HTERT RPE-1 (cell line): ENCODE measurements around the gene TMOD3.

Experiments
- in situ Hi-C: fragments of 300-500 bp; cut with MboI; formaldehyde crosslinking; loops from 4 replicates; pipeline ENCODE4 v1.14.3; 2020; ENCODE audit warnings: low sequenced_read_pairs

The TMOD3 gene

DNA sequence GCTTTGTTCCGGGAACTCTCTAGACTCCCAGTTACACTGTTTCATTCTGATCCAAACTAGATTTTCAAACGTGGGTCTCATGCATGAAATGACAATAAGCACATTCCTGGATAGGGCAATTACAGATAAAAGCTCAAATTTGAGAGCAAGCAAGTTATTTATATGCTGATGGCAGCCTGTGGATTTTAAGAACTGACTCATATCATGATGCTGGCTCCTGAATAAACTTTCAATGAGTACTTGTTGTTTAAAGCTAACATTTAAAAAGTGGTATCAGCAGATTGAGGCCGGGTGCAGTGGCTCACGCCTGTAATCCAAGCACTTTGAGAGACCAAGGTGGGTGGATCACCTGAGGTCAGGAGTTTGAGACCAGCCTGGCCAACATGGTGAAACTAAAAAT lies 75.5 kb downstream of the TMOD3 start:
- in situ Hi-C loops, result no loop called here

DNA sequence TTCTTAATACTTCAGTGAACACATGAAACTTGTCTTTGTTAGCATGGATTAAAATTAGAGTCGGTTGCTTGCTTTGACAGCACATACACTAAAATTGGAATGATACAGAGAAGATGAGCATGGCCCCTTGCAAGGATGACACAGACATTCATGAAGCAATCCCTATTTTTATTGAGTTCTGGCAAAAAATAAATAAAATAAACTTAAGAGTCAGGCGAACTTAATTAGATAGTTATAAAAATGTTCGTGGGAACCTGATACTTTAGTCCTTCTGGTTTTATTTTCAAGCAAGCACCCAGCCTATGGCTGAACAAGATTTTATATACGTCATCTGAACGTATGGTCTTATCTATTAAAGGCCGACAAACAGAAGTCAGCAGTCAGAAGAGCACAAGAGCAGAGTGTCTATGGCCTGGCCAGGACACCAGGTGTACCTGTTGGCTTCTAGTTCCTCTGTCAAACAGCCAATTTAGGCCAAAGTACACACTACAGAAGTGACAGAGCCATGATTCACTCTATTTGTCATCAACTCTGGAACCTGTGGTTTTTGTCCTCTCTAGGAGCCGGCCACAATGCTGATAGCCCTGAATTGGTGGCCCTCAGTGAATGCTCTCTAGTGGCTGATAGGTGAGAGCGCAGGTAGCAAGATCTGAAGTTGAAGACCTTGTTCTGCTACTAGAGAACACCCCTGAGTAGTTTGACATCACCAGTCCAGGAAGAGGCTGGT lies 77.8 kb downstream of the TMOD3 start:
- in situ Hi-C loops, result no loop called here

DNA sequence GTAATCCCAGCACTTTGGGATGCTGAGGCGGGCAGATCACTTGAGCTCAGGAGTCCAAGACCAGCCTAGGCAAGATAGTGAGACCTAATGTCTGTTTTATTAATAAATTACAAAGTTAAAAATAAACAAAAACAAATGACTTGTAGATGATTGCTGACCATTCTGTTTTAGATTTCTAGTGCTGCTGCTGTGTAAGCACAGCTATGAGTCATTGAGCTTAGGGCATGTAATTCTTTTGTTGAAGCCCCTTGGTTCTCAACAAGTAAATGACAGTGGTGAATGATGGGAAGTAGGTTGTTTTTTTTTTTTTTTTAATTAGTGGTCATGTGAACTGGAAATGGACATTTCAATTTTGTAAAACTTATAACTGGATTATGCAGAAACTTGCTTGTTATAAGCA lies 78.9 kb downstream of the TMOD3 start:
- in situ Hi-C loops, result no loop called here

DNA sequence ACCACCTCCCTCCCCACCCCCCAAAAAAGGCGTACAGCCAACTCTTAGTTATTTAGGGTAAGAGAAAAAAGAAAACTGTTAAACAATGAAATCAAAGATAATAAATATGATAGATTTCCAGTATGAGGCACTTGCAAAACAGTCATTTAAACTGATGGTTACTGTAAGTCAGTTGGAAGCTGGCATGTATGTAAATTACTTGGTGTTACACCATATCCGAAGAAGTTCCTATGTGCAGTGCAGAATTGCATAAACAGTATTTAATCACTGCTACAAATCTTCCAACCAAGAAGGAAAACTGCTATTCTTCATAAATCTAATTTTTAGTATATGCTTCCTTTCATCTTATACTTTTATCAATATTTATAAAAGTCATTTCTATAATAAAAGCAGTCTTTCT lies 80.1 kb downstream of the TMOD3 start:
- in situ Hi-C loops, result no loop called here

DNA sequence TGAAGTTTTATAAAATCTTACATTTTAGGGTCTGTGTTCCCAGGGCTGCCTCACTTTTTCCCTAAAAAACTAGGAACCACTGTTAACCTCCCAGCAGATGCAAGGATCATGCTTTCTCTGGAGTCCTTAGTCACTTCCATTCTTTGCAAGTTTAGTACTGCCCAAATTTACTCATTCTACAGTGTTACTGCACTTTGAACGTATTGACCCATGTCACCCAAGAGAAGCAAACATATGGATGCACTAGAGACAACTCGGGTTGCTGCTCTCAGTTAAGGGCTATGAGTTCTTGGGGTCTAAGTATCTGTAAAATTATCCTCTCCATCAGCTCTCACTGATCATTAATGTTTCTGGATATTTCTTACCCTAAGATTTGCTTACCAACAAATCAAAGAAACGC lies 83.1 kb downstream of the TMOD3 start:
- in situ Hi-C loops, result no loop called here

DNA sequence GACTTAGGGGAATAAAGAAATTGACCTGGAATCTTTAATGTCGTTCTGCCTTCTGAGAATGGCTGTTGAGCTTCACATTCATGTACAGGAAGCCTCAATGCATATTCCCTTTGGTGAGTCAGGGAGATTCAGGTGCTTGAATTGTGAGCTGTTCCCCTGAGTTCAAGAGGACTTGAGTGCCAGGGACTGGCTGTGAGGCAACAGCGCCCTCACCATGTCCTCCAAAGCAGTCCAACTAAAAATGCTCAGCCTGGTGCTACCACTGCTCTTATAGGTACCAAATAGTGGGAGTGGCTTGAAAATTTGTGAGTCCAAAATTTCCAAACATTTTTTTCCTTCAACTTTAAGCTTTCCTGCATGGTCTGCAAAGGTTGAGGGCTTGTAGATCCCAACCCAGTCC lies 88.0 kb downstream of the TMOD3 start:
- in situ Hi-C loops, result no loop called here

DNA sequence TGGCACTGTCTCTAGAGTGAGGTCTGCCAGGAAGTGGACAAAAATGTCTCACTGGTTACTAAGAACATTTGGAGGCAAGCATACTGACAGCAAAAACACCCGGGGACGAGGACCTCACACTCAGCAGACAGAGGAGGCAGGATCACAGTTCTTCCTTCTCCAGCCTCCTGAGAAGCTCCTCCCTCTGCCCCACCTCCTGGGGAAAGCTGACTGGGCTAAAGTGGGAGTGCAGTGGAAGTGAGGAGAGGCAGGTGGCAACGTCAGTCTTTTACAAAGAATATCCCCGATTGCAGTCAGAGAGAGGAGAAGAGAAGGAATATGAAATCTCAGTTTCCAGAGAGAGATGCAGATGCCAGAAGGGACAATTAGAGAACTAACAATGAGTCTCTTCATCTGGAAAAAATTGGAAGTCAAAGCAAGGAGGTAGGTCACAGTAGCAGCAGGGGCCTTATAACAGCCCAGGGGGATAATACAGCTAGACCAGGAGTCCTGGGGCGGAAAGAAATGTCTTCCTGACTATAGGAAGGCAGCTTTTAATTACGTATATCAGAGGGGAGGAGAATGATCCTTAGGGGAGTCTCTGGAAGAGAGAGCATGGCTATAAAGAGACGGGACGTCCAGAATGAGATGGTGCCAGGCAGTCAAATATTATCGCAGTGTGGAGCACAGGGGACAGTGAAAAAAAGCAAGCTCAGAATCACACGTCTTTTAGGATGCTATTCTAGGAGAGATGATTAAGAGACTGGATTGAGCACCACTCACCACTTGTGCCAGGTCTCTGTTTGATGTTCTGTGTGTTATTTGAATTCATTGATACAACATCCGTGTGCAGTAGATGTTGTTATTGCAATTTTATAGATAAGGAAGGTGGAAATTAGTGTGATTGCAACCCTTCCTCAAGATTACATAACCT lies 95.0 kb downstream of the TMOD3 start:
- in situ Hi-C loops, result no loop called here

DNA sequence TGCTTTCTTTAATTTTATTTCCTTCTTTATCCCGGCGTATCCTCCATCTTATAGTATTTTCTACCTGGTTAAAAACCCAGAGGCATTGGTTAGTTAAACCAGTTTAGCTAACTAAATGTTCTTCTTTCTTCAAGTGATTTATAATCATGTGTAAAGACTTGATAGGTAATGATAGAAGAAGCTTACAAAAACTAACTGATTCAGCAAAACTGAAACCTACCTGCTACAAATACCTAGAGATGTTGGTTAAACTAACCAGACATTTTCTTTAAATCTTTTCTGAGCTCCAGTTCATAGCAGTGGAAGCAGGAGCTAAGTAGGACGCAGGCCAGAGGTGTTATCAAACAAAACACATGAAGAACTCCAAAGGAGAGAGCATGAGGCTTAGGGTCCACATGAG lies 97.4 kb downstream of the TMOD3 start:
- in situ Hi-C loops, result no loop called here

DNA sequence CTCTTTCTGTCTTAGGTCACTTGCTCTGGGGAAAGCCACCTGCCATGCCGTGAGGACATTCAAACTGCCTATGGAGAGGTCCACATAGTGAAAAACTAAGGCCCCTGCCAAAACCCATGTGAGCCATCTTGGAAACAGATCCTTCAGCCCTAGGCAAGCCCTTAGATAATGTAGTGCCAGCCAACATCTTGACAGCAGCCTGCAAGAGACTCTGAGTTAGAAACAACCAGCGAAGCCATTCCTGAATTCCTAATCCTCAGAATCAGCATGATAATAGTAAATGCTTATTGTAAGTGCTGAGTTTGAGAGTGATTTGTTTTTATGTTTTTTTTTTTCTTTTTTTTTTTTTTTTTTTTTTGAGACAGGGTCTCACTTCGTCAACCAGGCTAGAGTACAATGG lies 101.6 kb downstream of the TMOD3 start:
- in situ Hi-C loops, result no loop called here

DNA sequence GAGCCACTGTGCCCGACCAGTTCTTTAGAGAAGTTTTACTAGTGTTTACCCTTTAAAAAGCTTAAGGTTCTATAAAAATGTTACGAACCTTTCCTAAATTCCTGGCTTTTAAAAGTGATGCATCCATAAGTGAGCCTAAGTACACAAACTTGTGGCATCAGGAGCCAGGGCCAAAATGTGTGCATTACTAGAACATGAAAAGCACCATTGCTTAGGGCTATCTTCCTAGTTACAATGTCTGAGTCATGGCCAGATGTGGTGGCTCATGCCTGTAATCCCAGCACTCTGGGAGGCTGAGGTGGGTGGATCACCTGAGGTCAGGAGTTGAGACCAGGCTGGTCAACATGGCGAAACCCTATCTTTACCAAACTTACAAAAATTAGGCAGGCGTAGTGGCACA lies 102.2 kb downstream of the TMOD3 start:
- in situ Hi-C loops, result no loop called here

DNA sequence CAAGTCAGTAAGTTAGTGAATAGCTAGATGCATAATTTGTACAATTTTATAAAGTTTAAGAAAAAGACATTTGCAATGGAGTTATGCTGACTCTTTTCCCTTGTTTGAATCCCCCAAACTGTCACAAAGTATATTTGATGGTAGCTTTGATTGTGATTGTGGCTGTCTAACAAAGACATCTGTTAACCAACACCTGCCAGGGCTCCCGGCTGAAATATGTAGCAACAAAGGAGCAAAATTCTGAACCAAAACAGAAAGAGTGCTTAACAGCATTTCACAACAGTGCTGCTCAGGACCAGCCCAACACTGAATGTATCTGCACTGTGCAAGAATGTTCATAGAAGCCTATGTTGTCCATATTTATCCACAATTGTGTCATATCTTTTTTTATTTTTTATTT lies 102.7 kb downstream of the TMOD3 start:
- in situ Hi-C loops, result no loop called here

DNA sequence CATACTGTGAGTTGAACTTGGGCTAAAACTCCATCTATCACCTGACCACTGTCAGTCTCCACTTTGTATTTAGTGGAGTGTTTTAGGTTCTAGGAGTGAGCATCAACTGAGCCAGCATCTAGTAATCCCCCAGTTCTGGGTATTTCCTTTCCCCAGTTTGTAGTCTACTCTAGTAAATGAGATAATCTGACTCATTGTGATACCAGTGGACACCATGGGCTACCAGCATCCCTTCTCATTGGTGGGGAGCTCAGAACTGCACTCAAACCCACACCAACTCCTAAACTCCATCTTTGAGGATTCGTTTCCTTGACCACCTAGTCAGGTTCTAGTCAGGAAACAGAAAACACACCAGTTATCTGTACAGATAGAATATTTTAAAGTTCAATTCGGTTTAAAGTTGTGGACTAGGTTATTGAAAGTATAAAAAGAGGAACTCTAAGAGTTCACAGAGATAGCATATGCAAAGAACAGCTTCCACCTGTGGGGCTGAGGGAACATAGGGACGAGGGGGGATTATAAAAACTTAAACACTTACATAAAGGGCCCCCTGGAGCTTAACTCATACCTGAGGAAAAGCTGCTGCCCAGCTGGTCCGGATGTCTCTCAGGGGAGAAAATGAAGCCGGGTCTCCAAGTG lies 106.1 kb downstream of the TMOD3 start:
- in situ Hi-C loops, result no loop called here

DNA sequence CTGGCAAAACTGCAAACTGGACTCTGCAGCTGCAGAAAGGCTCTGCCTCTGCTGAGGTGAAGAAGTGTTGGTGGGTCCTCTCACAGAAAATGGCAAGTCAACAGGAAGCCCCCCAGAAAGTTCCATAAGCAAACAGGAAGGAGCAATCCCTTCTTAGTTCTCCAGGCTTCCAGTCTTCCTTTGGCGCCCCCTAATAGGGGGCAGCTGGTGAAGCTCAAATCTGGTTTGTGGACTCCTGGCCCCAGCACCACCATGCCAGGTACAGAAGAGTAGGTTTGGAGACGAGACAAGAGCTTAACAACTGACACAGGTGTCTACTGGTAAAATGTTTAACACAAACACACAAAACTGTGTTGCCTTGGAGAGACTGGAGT lies 106.6 kb downstream of the TMOD3 start:
- in situ Hi-C loops, result no loop called here

DNA sequence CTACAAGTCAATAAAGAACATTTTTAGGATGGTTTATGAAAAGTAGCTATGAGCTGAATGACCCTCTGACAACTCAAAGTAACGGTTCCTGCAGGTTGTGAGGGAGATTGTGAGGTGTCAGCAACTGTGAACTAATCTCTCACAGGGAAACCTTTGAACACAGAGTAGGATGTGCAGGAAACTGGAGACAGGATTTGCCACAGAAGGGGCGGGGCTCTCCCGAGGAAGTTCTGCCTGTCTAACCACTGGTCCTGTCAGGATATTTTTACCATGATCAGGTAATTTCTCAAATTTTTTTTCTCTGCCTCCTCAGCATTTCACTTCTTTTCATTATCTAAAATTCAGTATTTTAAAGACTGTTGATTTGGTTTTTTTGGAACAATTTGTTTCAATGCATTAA lies 108.8 kb downstream of the TMOD3 start:
- in situ Hi-C loops, result no loop called here

DNA sequence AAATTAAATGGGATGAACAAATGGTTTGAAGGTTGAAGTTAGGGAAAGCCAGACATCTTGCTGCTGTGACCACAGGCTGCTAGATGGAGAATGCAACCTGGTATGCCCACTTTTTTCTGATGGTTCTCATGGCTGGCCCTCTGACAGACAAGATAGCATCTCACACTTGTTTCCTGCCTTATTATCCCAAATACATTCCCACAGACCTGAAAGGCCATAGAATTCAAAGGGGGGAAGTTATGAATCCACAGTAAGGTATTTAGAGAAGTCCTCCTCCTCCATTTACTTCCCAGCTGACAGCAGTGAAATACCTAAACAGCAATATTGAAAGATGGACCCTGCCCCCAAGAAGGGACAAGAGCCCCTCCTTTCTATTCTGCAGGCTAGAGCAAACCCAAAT lies 109.8 kb downstream of the TMOD3 start:
- in situ Hi-C loops, result no loop called here

DNA sequence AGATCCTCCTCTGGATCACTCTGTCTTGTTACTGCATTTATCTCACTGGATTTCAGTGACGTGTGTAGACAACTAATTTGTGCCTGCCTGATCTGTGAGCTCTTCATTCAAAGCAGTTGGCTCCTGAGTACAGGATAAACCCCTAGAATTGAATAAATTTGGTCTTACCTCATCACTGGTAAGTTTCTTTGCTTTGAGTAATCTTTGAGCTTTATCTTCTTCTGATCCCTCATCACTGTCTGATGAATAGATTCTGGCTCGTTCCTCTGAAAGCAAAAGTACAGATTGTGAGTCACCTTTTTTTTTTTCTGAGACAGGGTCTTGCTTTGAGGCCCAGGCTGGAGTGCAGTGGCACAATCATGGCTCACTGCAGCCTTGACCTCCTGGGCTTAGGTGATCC lies 117.7 kb downstream of the TMOD3 start:
- in situ Hi-C loops, result no loop called here

DNA sequence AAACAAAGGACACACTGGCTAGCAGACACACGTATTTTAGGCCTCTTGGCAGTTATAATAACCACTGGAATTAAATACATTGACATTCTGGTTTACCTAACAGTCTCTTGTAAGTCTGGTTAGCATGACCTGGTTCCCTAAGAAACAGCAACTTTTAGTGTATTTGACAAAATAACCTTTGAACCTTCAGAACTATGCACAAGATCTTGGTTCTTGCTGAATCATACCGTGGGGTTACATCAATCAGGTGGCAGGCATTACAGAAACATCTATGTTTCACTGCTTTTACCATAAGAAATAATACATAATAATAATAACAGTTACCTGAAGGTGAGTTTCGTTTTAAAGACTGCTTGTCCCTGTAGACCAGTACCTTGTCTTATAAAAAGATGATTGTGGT lies 123.4 kb downstream of the TMOD3 start:
- in situ Hi-C loops, result no loop called here

DNA sequence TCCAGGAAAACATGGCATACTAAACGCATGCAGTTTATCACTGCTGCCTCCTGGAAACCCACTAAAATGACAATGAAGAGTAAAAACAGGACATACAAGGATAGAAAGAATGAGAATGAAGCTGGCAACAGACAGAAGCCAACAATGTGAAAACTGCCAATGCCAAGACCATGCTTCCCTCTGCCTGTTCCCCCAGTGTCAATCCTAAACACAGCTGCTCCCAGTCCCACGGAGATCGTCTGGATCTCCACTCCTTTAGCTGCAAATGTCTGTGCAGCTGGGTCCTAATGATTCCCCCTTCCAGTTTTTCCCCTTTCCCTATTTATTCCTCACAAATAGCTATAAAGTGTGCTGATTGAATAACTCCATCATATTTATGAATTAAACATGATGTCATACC lies 126.1 kb downstream of the TMOD3 start:
- in situ Hi-C loops, result no loop called here
